Prostate gland (tissue), 2 donors: ENCODE data around the gene AXDND1.

Experiments
- CTCF ChIP-seq, 4 experiments: fragments of 200-600 bp in 2 of 4; fragments of 450-650 bp in 2 of 4; sonication (generic) in 2 of 4; IDR thresholded peaks; 1 replicate in 3 of 4; 2 replicates in 1 of 4; pipeline ENCODE4 v1.5.1; 2016 to 2019; ENCODE audit warnings: antibody characterized with exemption in 4 of 4, mild to moderate bottlenecking in 2 of 4, moderate library complexity in 2 of 4
- POLR2AphosphoS5 ChIP-seq: sonication (generic); formaldehyde crosslinking; IDR thresholded peaks from one replicate; pipeline ENCODE4 v1.6.1; 2017; ENCODE audit warnings: antibody characterized with exemption

- TF ChIP-seq POLR2AphosphoS5 (no peak), CTCF (IDR thresholded peaks at IDR 0.05) (no peak)
These were observed 42.3 kb upstream of the AXDND1 start for GRCh38 chr1:179323436-179323835.
